Breast epithelium (tissue), 3 donors: ENCODE measurements around the gene NUMB.

Source experiments
- CTCF ChIP-seq, 3 donors: fragments of 450-650 bp; IDR thresholded peaks; one replicate each; pipeline ENCODE4 v1.5.1; 2016 to 2017; ENCODE audit warnings: antibody characterized with exemption in 3 of 3, mild to moderate bottlenecking in 3 of 3, moderate library complexity in 3 of 3
- POLR2A ChIP-seq: fragments of 450-650 bp; IDR thresholded peaks from one replicate; pipeline ENCODE4 v1.6.1; 2016; ENCODE audit warnings: antibody characterized with exemption, mild to moderate bottlenecking, moderate library complexity

DNA sequence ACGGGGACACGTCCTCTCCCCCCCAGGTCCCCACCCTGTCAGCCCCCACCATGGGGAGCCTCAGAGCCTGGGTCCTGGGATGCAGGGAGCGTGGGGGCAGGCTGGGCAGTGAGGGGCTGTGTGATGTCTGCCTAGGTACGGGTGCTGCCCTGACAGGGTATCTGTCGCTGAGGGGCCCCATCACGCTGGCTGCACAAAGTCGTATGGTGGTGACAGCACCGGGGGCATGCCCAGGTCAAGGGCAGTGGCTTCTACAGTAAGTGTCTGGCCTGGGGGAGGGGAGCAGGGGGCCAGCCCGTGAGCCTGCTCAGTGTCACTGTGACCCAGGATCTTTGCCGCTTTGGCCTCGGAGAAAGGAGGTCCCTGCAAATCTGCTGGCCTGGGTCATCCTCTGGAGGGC lies 197.8 kb downstream of the NUMB start:
- TF ChIP-seq CTCF (IDR thresholded peaks at IDR 0.05) (no peak), POLR2A (no peak)
